ENCODE measurements around the gene CDH8.

DNA sequence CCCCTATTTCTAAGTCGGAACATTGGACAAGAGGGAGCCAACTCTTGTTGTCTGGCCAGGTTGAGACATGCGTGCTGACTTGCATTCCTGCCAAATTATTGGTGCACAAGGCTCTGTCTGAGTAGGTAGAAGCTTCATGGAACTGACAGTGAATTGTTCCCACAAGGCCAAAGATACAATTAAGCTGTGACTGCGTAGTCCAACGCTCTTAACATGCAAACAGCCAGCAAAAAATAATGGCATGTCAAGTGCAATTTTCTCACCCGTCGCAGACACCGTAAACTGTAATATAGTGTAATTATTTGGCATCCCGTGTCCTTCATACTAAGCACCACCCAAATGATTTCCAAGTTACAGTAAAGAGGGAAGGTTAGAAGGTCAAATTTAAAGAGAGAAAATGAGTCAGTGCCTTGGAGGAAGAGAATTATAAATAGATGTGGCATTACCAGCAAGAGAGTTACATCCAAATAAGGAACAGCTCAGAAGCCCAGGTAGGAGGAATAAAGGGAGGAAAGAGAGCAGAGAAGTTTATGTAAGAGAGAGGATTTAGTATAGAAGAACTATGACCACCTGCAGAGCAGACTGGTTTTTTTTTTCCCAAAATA is 21.8 kb downstream of the CDH8 start:
- TF ChIP-seq, protein P1, sequence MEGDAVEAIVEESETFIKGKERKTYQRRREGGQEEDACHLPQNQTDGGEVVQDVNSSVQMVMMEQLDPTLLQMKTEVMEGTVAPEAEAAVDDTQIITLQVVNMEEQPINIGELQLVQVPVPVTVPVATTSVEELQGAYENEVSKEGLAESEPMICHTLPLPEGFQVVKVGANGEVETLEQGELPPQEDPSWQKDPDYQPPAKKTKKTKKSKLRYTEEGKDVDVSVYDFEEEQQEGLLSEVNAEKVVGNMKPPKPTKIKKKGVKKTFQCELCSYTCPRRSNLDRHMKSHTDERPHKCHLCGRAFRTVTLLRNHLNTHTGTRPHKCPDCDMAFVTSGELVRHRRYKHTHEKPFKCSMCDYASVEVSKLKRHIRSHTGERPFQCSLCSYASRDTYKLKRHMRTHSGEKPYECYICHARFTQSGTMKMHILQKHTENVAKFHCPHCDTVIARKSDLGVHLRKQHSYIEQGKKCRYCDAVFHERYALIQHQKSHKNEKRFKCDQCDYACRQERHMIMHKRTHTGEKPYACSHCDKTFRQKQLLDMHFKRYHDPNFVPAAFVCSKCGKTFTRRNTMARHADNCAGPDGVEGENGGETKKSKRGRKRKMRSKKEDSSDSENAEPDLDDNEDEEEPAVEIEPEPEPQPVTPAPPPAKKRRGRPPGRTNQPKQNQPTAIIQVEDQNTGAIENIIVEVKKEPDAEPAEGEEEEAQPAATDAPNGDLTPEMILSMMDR (IDR thresholded peaks at IDR 0.05): no peak
- no peak for TF ChIP-seq POLR2A (IDR thresholded peaks at IDR 0.05)

Measured in vagina (tissue), 2 donors.